Measurements from ENCODE around the gene PTGIS. TPM values are rescaled to one million over a fixed set of nuclear protein-coding genes. Genes with fewer than 3 reads are reported as not detected.

Gene PTGIS
- total RNA-seq, 1 experiment from 2014 or later, result 20.0 TPM

GRCh38 chr20:49510562-49511122 is 57.3 kb downstream of the PTGIS start:
- Mint-ChIP-seq H3K27ac (no peak overlapping the region), H3K4me1 (peaks cover 4 to 7% of the 10 kb centered on the region in 2 experiments; a peak in 2 of 4 replicates), H3K4me3 (no peak overlapping the region), H3K36me3 (ENCODE audit: insufficient read depth in 1 of 3, low read depth in 3 of 3) (peaks cover 2 to 13% (median 5%) of the 10 kb centered on the region in 3 experiments; a peak in 6 of 7 replicates), H3K27me3 (ENCODE audit: low read depth) (no peaks in the 10 kb centered on the region), H3K9me3 (no peaks in the 10 kb centered on the region)
- H3K4me2 ChIP-seq (ENCODE audit: insufficient read depth, insufficient read length, low read length), result no peak overlapping the region
- no peak overlapping the region for H2BK15ac ChIP-seq (ENCODE audit: low read depth, low read length)
- H3K18ac ChIP-seq (ENCODE audit: insufficient read length, low read depth, low read length), result no peak overlapping the region
- no peak overlapping the region for H2AK5ac ChIP-seq (ENCODE audit: insufficient read length, low read length)
- H2AFZ ChIP-seq (ENCODE audit: low read length), result no peak overlapping the region
- no peak overlapping the region for H2BK120ac ChIP-seq (ENCODE audit: low read depth, low read length, poor library complexity, severe bottlenecking)
- no peak overlapping the region for H3K56ac ChIP-seq (ENCODE audit: insufficient read length, low read depth, low read length)
- no peak overlapping the region for H2BK20ac ChIP-seq (ENCODE audit: low read depth, low read length, poor library complexity, severe bottlenecking)
- H3K14ac ChIP-seq (ENCODE audit: insufficient read depth, low read length), result no peak overlapping the region
- H4K20me1 ChIP-seq (ENCODE audit: control insufficient read depth, insufficient read depth, insufficient read length), result no peaks in the 10 kb centered on the region
- no peak overlapping the region for H2BK12ac ChIP-seq (ENCODE audit: insufficient read length, low read depth, low read length)
- no peaks in the 10 kb centered on the region for H3K27me3 ChIP-seq (ENCODE audit: insufficient read depth, low read length)
- H3K9ac ChIP-seq (ENCODE audit: extremely low read depth, insufficient read length, low read length), result no peak overlapping the region
- no peaks in the 10 kb centered on the region for H3K79me2 ChIP-seq (ENCODE audit: insufficient read depth, low read length)
- H3T11ph ChIP-seq (ENCODE audit: low read length), result no peak overlapping the region
- no peak overlapping the region for H3K4ac ChIP-seq (ENCODE audit: low read depth, low read length)
- TF ChIP-seq, protein P1, sequence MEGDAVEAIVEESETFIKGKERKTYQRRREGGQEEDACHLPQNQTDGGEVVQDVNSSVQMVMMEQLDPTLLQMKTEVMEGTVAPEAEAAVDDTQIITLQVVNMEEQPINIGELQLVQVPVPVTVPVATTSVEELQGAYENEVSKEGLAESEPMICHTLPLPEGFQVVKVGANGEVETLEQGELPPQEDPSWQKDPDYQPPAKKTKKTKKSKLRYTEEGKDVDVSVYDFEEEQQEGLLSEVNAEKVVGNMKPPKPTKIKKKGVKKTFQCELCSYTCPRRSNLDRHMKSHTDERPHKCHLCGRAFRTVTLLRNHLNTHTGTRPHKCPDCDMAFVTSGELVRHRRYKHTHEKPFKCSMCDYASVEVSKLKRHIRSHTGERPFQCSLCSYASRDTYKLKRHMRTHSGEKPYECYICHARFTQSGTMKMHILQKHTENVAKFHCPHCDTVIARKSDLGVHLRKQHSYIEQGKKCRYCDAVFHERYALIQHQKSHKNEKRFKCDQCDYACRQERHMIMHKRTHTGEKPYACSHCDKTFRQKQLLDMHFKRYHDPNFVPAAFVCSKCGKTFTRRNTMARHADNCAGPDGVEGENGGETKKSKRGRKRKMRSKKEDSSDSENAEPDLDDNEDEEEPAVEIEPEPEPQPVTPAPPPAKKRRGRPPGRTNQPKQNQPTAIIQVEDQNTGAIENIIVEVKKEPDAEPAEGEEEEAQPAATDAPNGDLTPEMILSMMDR (conservative IDR thresholded peaks at IDR 0.05), result no peak
- no peaks in the 10 kb centered on the region for H3K79me1 ChIP-seq (ENCODE audit: insufficient read depth, low read depth, low read length, poor library complexity, severe bottlenecking)
- no peak overlapping the region for H4K8ac ChIP-seq (replicated peaks; ENCODE audit: insufficient read length, low read depth, low read length)
- no peaks in the 10 kb centered on the region for H3K23me2 ChIP-seq (ENCODE audit: insufficient read length, low read depth, low read length, poor library complexity, severe bottlenecking)
- no CpG with 5 or more reads among the region's 12 CpGs for WGBS (ENCODE audit: extremely low coverage, insufficient read length, low lambda C conversion rate)
- no peaks in the 10 kb centered on the region for H3K4me1 ChIP-seq (ENCODE audit: insufficient read depth, low read length)
- no peak overlapping the region for H2BK5ac ChIP-seq (ENCODE audit: insufficient read length, low read length)
- no peaks in the 10 kb centered on the region for H3K9me3 ChIP-seq (ENCODE audit: control insufficient read depth, low read depth, low read length)
- H3K23ac ChIP-seq (ENCODE audit: insufficient read length, low read depth, low read length), result no peak overlapping the region
- H4K91ac ChIP-seq (ENCODE audit: insufficient read length, low read depth, low read length), result no peak overlapping the region
- H4K5ac ChIP-seq (ENCODE audit: insufficient read length, low read depth, low read length), result no peak overlapping the region
- H3K27ac ChIP-seq (ENCODE audit: insufficient read length, low read depth, low read length), result no peak overlapping the region
- no peak for DNase-seq

All from H9 (cell line).